ENCODE data around the gene OR56A1.
"Not testable (repeated sequence)": the region's sequence is repeated elsewhere in the genome, so short reads cannot be mapped to it uniquely, and the experiment has no call there.

The OR56A1 gene, protein sequence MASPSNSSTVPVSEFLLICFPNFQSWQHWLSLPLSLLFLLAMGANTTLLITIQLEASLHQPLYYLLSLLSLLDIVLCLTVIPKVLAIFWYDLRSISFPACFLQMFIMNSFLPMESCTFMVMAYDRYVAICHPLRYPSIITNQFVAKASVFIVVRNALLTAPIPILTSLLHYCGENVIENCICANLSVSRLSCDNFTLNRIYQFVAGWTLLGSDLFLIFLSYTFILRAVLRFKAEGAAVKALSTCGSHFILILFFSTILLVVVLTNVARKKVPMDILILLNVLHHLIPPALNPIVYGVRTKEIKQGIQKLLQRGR

DNA sequence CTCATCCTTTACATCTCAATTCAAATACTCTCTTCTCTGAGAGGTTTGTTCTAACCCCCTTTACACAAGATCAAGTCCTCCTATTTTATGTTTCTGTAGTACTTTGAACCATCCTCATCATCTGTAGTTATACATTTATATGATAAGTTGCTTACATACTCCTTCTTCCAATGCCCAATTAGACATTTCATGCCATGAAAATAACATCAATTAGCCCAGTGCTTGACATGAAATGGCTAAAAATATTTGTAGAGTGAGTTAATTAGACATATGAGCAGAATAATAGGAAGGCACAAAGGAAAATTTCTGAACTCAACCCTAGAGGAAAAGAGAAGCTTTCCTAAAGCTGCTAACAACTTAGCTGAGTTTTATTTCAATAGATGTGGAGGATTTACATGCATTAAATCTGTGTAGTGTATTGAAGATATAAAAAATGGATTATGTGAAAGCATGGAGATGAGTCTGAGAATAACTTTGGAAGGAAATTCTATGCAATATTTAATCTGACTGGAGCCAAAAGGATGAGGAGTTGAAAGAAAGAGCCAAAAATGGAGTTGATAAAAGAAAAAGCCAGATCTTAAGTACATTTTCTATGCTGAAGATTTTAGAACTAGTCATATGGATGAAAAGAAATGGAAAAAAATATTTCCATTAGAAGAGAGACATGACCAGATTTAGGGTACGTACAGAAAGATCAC lies at the start of gene OR56A1:
TSS of gene OR56A1 (minus strand) at position 51 of the 698 bp plus-strand sequence. CDS start 3,066 bp downstream, outside the sequence.
- DNase-seq = no peak

DNA sequence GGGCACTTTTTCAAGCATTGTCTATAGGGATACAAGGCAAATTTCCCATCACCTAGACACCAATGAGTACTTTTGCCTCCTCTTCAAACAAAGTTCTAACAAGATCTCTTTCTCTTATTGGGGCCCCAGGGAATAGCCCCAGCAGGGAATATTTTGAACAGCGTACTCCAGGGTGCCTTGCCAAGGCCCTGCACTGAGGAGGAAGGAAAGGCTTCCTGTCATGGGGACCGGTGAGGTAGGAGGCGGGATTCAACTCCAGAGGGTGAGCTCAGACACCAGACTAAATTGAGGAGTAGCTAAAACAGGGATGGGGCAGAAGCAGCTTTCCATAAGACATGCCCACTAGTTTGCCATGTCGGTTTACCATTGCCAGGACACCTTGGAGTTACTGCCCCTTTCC lies 48.9 kb upstream of the OR56A1 start:
- no peak for DNase-seq

DNA sequence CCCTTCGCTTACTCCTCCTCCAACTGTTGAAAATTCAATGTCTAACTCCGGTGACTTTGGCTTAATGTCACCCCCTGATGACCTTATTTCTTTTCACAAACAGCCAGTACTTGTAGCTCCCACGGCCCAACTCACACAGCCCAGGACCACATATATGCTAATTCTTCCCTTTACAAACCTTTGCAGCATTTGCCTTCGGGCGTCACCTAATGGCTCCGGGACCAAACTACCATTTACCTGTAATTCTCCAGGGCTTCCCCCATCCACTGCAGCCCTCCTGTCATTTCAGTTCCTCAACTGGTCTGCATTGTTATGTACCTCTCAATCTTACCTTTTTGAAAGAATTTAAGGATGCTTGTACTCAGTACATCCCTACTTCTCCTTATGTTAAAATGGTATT lies 47.2 kb upstream of the OR56A1 start:
- DNase-seq = no peak

DNA sequence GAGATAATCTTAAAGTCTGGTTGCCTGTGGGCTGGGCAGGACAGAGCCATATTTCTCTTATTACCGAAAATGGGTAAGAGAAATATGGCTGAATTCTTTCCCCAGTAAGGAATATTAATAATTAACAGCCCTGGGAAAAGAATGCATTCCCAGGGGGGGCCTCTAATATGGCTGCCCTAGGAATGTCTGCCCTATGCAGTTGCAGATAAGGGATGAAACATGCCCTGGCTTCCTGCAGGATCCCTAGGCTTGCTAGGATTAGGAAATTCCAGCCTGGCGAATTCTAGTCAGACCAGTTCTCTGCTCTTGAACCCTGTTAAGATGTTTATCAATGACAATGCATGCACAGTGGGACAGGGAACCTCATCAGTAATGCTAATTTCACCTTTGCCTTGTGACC lies 45.9 kb upstream of the OR56A1 start:
- DNase-seq = not testable (repeated sequence)

DNA sequence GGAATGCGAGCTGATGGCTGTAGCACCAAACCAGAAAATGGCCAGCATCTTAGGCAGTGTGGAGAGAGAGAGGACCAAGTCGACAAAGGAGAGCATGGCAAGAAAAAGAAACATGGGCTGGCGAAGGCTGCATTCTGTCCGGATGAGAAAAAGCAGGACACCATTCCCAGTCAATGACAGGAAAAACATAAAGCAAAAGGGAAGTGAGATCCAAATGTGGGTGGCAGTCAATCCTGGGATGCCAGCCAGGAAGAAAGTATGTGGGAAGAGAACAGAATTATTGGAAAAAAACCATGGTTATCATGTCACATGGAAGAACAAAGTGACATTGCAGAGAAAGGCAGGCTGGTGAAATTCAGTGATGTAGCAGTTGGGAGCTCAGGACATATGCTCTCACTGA lies 36.9 kb upstream of the OR56A1 start:
- no peak for DNase-seq

DNA sequence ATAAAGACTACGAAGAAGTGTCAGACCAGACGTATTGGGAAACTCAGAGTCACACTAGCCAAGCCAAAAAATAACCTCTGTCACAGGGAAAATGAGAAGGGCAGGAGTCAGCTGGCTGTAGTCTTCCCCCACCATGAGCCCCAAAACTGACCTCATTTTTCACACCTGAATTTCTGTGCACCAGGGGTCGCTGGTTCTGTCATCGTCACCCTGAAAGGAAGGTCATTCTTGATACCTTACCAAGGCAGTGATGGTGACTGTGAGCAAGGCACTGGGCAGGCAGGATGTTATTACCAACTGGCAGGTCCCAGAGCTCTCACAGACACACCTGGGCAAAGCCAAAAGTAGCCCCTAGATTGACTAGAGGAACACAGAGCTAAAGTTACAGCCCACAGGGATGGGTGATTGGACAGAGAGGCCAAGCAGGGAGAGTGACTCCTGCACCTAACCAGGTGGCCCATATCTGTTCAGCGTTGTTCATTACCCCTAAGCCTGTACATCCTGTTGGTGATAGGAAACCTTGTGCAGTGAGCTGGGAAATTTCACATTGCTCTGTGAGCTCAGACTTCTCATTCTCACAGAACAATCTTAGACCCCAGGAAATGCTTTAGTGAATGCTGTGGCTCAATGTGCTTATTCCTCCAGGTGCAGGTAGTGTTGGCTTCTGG lies 32.3 kb upstream of the OR56A1 start:
- no peak for DNase-seq

DNA sequence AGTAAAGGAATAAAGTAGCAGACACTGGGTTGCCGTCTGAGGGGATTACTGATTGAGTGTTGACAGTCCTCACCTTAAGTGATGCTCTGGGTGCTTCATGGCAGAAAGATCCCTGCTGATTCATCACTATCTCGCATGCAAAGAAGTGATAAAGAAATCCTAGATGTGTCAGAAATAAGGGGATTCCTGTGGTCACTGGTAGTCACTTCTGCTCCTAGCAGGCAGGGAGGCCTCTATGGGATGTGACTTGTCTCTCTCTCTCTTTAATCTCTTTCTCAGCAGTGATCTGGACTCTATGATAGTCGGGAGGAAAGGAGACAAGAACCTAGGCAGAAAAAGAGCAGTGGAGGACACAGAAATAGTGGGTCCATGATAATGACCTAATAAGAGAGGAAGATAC lies 30.9 kb upstream of the OR56A1 start:
- DNase-seq = no peak

DNA sequence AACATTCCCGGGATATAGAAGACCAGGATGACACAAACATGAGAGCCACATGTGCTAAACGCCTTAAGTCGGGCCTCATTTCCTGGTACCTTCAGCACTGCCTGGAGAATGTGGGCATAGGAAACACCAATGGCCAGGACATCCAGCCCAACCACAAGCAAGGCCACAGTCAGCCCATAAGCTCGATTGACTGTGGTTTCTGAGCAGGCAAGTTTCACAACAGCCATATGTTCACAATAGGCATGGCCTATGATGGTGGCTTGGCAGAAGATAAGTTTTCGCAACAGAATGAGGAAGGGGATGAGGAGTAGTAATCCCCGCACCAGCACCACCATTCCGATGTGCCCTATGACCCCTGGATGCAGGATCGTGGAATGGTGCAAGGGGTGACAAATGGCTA lies 26.9 kb upstream of the OR56A1 start:
- no peak for DNase-seq

DNA sequence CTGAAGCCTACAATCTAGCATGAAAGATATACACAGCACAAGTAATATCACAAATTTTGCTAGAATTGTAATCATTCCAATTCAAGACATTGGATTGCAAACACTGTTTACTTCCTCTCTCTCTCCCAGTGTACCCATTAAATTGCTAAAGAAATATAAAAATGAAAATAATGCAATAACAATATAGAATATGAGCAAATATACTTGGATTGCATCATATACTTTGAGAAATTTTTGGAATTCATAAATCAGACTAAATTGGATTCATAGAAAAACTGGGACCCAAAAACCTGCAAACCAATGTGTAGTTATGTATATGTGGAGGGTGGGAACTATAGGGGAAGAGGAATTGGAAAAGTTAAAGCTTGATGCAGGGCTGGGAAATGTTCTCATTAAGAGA lies 25.0 kb upstream of the OR56A1 start:
- no peak for DNase-seq

DNA sequence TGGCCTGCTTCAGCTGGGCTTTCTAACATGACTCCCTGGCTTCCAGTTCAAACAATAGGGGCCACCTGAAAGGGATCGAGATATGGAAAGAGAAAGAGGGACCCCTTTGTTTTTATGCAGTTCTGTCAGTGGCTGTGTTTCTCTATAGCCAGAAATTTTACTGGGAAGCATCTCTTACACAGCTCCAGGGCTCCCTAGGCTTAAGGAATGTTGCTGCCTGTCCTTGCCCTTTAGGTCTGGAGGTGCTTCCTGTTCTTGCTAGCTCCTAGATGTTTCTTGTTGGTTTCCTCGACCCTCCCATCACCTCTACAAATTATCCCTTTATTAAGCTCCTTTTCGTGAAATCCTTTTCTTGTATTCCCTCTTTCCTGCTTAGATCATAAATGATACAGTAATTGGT lies 21.8 kb upstream of the OR56A1 start:
- no peak for DNase-seq

DNA sequence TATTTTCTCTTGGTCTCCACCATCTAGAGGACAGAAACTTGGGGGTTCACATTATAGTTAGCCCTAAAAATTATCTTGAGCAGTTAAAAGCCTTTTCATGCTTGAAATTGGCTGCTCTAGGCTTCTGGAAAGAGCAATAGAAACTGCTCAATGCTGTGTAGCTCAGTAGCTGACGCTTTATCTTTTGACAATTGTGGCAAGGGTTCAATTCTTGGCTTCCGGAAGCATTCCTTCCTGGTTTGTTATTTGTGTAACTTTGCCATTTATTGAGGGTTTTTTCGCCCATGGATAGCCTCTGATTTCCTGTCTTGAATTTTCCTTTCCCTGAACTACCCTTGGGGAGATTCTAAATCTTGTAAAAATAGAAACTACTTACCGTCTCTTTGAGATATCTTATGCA lies 10.3 kb upstream of the OR56A1 start:
- no peak for DNase-seq

DNA sequence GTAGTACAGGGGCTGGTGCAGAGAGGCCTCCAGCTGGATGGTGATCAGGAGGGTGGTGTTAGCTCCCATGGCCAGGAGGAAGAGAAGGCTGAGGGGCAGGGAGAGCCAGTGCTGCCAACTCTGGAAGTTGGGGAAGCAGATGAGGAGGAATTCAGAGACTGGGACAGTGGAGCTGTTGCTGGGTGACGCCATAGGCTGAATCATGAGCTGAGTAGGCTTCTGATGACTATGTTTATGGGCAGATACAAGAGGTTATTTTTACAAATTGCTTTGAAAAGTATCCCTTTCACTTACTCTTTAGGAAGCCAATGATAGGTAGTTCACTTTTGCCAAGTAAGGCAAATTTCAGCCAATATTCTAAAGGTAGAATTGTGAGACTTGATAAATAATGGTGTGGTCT lies 3.1 kb downstream of the OR56A1 start:
- DNase-seq = no peak

DNA sequence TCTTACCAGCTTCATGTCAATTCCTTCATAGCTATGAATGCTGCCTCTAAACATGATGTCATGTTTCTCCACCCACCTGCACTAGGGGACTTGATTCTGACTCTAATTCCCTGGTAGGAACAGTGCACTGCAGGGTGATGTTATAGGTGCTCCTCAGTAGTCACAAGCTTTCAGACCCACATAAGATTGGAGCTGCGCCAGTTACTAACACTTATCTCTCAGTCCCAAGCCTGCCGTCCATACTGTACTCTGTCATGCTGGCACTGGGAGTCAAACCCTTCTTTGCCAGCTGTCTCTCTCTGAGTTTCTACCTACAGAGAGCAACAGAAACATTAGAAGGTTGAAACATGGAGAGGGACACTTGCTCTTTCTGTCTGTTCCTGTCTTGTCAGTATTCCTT lies 5.5 kb downstream of the OR56A1 start:
- no peak for DNase-seq

DNA sequence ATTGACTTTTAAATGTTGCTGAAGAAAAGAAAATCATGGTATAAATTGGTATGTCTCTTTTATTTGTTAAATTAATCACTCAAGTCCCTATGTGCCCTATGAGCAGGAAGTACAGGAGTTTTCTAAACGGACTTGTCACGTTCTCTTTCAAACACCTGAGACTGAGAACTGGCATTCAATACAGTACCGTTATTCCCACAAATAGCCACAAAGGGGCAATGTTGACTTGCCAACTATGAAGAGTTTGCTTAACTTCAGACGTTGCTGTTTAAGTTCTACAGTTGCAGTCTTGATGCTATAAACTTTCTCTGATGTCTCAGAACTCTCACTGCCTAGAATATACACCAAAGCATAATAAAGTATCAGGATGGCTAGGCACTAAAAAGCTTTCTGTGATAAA lies 7.6 kb downstream of the OR56A1 start:
- no peak for DNase-seq

DNA sequence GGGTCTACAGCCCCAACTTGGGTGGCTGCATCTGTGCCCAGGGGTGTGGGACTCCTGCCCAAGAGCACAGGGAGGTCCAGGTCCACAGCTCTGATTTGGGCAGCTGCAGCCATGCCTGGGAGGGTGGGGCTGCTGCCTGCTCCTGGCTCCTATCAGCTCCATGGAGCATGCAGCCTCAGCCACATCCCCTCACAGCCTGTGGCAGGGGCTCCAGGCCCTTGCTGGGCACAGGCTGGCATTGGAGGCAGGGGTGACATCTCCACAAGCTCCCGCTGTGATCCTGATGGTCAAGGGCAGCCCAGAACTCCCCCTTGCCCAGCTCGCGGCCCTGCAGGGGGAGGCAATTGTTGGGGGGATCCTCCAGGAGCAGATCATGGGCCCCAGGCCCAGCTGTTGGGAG lies 17.5 kb downstream of the OR56A1 start:
- DNase-seq = no peak

DNA sequence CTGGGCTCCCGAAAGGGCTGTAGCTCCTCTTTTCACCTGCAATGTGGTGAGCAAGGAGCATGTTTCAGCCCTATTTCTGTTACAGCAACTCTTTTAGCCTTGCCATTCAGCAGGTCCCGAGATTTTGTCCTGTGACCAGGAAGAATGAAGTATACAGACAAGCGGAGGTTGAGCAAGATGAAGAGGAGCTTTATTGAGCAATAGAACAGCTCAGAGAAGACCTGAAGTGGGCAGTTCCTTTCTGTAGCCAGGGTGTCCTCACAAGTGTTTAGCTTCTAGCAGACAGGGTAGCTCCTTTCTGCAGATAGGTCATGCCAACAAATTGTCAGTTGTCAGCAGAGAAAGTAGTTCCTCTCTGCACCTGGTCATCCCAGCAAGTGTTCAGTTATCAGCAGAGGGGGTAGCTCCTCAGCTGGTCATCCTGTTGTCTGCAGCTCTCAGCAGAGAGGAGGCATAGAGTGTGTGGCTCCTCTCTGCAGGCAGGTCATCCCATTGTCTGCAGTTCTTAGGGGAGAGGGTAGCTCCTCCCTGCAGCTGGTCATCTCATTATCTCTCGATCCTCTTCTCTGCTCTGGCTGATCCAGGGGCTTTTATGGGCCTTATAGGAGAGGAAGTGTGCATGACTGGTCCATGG lies 18.4 kb downstream of the OR56A1 start:
- DNase-seq = no peak

DNA sequence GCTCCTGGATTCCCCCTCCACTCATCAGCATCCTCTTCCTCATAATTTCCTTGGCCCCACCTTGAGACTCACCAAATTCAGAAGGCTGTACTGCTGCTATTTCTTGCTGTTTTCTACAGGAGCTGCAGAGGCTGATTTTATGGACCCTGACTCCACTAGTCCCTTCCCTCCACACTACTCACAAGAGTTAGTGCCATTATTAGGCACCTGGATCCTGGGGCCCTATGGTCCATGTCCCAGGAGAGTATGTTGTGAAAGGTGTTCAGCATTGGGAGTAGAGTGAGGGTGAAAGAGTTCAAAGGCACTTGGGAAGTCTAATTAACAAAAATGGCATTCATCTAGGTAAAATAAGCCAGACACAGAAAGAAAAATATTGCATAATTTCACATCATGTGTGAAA lies 23.7 kb downstream of the OR56A1 start, which contains the start of gene OR56A4:
TSS of gene OR56A4 (minus strand) at position 101 of the 400 bp plus-strand sequence. CDS start 3,954 bp downstream, outside the sequence.
- DNase-seq = no peak

DNA sequence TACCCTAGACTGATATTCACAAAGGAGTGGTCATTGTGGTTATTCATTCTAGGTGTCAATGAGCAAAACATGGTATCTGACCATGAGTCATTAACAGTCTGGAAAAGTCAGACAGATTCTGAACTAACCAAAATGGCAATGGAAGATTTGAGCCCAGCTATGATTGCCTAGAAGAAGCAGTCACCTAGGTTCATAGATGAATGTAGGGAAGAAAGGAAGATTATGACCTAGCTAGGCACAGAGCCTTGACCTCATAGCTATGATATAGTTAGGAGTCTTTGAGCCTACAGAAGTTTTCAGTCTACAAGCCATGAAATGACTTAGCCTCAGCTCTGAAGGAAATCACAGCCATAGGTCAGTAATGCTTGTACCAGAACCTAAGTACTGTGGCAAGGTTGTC lies 24.2 kb downstream of the OR56A1 start:
- DNase-seq = no peak

DNA sequence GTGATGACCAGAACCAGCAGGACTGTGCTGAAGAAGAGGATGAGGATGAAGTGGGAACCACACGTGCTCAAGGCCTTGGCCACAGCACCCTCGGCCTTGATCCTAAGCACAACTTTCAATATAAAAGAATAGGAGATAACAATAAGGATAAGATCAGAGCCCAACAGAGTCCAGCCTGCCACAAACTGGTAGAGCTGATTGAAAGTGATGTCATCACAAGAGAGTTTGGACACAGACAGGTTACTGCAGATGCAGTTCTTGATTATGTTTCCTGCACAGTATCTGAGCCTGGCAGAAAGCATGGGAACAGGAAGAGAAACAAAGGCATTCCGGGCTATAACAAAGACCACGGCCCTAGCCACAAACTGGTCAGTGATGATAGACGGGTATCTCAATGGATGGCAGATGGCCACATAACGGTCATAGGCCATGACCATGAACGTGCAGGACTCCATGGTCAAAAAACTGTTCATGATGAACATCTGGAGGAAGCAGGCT lies 28.3 kb downstream of the OR56A1 start:
- DNase-seq = no peak

DNA sequence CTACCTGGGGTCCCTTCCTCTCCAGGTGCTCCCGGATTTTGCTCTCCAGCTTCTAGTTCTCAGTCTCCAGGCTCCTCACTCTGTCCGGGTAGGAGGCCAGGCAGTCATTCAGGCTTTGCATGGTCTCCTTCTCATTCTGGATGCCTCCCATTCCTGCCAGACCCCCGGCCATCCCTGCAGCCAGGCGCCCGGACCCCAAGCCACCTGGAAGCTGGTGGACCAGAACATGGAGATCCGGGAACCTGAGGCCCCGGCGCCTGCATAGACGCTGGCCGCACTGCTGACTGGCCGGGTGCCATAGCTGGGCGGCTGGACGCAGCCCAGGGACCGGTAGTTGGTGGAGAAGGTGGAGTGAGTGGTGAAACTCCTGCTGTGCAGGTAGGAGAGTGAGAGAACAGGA lies 35.8 kb downstream of the OR56A1 start:
- DNase-seq = no peak

DNA sequence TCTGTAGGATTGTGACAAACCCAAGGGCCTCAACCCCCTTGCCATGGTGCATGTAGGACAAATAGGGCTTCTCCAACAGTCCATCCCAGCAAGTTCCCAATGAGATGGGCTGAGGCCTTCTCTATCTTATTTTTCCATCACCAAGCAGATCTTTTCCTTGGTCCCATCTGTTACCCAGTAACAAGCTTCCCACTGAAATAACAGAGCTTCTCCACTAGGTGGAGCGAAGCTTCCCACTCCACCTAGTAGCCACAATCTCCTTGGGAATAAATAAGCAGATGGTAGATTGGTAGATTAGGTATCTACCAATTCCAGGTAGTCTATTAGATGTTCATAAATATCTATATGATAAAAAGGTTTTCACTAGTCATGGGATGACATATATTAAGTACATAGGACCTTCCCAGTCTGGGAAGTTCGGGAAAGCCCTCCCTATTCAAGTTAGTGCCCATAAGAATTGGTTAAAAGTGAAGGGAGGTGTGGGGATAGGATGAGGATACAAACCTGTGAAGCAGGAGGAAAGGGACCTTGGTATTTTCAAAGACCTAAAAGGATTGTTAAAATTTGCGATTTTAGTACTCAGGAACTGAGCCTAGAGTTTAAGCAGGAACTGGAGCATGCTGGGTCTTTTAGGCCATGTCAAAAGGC lies 37.8 kb downstream of the OR56A1 start:
- DNase-seq = no peak

DNA sequence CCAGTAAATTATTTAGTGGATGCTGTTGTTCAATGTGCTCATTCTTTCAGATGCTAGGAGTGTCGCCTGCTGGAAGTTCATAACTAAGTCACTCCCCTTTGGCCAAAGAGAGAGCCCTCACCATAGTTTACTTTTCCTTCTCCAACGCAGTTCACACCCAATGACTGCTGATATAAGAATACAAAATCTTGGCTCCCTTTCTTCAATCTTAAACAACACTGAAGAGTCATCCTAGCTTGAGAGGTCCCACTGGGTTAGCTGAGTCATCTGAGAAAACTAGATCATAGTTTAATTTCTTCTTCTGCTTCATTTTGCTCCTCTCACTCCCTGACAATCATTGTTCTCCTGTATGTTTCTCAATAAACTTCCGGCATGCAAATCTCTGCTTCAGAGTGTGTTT lies 38.4 kb downstream of the OR56A1 start:
- DNase-seq = no peak

DNA sequence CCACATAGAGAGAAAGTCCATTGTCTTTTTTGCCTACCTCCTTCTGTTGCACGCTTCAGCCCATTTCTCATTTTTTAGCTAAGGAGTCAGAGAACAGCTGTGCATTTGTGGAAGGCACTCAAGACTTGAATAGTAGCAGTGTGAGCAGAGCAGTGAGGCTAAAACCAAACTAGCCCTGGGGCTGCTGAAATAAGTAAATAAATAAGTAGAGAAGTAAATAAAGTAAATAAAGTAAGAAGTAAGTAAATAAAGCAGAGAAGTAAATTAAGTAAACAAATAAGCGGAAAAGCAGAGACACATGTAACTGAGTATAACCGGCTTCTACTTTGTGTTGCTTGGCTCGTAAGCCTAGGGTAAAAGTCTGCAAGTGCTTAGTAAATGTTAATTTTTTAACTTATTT lies 41.4 kb downstream of the OR56A1 start:
- no peak for DNase-seq
